Measurements from ENCODE around the gene TRPC1. TPM values are rescaled to one million over a fixed set of nuclear protein-coding genes. Genes with fewer than 3 reads are reported as not detected.

Gene TRPC1
- polyA plus RNA-seq, 1 of the 3 experiments (the other 2 are of a cell fraction): 9.6 TPM

DNA sequence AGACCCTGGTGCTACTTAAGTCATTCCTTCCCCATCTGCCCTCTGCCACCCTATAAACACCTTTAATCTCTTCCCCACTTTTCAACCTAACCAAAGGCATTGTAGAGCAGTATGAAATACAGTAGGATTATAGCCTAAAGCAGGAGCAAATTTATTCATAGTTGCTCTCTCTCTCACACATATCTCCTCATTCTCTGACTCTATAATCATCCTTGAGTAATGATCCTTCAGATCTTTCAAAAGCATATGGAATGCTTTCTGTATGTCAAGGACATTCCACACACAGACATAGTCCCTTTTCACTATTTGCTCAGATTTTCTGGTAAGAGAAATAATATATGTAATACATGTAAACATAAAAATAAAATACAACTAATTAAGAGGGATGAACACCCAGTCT is 54.1 kb downstream of the TRPC1 start:
- Histone ChIP-seq H3K79me2 (ENCODE audit: insufficient read depth) (no peaks in the 10 kb centered on the region), H3K9me2 (no peaks in the 10 kb centered on the region), H2AFZ (ENCODE audit: low read depth) (no peak overlapping the region), H3F3A (replicated peaks; ENCODE audit: insufficient read depth) (peaks cover 4% of the 10 kb centered on the region), H3K9ac (no peak overlapping the region), H3K27ac (ENCODE audit: low read depth in 2 of 2, low read length in 1 of 2) (no peak overlapping the region), H3K4me1 (ENCODE audit: control insufficient read depth in 1 of 2, insufficient read depth in 2 of 2, low read depth in 1 of 2, low read length in 1 of 2) (no peaks in the 10 kb centered on the region; a peak in 1 of 4 replicates), H4K20me1 (ENCODE audit: insufficient read depth) (no peaks in the 10 kb centered on the region), H3K27me3 (ENCODE audit: insufficient read depth) (no peaks in the 10 kb centered on the region), H3K4me2 (no peak overlapping the region), H3K9me3 (no peaks in the 10 kb centered on the region), H3K4me3 (ENCODE audit: low read depth in 2 of 2, low read length in 1 of 2) (no peak overlapping the region), H3K36me3 (replicated peaks in 1 of 2; ENCODE audit: control insufficient read depth in 1 of 2, insufficient read depth in 2 of 2, low read length in 1 of 2) (peaks cover 3 to 4% of the 10 kb centered on the region in 2 experiments)
- no peak for DNase-seq
- ChIA-PET POLR2A (no interaction called here), CTCF (no interaction called here)
- TF ChIP-seq TAF1 (IDR thresholded peaks at IDR 0.05; ENCODE audit: borderline replicate concordance, low read depth, low read length): no peak
- no peak for TF ChIP-seq MXI1 (IDR thresholded peaks at IDR 0.05; ENCODE audit: low read depth, low read length)
- TF ChIP-seq JUND (IDR thresholded peaks at IDR 0.05): no peak
- TF ChIP-seq, protein P1, sequence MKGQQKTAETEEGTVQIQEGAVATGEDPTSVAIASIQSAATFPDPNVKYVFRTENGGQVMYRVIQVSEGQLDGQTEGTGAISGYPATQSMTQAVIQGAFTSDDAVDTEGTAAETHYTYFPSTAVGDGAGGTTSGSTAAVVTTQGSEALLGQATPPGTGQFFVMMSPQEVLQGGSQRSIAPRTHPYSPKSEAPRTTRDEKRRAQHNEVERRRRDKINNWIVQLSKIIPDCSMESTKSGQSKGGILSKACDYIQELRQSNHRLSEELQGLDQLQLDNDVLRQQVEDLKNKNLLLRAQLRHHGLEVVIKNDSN (IDR thresholded peaks at IDR 0.05; ENCODE audit: borderline replicate concordance, low read depth): no peak
- no peak for TF ChIP-seq FOXM1 (IDR thresholded peaks at IDR 0.05; ENCODE audit: low read depth)
- TF ChIP-seq, protein P2, sequence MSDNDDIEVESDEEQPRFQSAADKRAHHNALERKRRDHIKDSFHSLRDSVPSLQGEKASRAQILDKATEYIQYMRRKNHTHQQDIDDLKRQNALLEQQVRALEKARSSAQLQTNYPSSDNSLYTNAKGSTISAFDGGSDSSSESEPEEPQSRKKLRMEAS (IDR thresholded peaks at IDR 0.05; ENCODE audit: low read depth): no peak
- no peak for TF ChIP-seq RCOR1 (IDR thresholded peaks at IDR 0.05; ENCODE audit: low read length)
- TF ChIP-seq TEAD4 (IDR thresholded peaks at IDR 0.05; ENCODE audit: borderline replicate concordance, insufficient read depth): no peak
- TF ChIP-seq EZH2phosphoT487 (IDR thresholded peaks at IDR 0.05; ENCODE audit: borderline replicate concordance, low read depth): no peak
- TF ChIP-seq FOXJ3 (CRISPR knock-in tag; IDR thresholded peaks at IDR 0.05): no peak
- no peak for TF ChIP-seq SMC3 (IDR thresholded peaks at IDR 0.05; ENCODE audit: low read depth, low read length)
- no peak for TF ChIP-seq YY1 (IDR thresholded peaks at IDR 0.05; ENCODE audit: low read depth)
- no peak for TF ChIP-seq NFIC (IDR thresholded peaks at IDR 0.05; ENCODE audit: borderline replicate concordance)
- TF ChIP-seq, protein P3, sequence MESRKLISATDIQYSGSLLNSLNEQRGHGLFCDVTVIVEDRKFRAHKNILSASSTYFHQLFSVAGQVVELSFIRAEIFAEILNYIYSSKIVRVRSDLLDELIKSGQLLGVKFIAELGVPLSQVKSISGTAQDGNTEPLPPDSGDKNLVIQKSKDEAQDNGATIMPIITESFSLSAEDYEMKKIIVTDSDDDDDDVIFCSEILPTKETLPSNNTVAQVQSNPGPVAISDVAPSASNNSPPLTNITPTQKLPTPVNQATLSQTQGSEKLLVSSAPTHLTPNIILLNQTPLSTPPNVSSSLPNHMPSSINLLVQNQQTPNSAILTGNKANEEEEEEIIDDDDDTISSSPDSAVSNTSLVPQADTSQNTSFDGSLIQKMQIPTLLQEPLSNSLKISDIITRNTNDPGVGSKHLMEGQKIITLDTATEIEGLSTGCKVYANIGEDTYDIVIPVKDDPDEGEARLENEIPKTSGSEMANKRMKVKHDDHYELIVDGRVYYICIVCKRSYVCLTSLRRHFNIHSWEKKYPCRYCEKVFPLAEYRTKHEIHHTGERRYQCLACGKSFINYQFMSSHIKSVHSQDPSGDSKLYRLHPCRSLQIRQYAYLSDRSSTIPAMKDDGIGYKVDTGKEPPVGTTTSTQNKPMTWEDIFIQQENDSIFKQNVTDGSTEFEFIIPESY (IDR thresholded peaks at IDR 0.05; ENCODE audit: borderline replicate concordance, low read depth): no peak
- TF ChIP-seq FOSL2 (IDR thresholded peaks at IDR 0.05; ENCODE audit: borderline replicate concordance, low read depth): no peak
- TF ChIP-seq RAD21 (IDR thresholded peaks at IDR 0.05; ENCODE audit: low read length): no peak
- TF ChIP-seq POLR2AphosphoS5 (IDR thresholded peaks at IDR 0.05; ENCODE audit: low read depth, low read length): no peak

DNA sequence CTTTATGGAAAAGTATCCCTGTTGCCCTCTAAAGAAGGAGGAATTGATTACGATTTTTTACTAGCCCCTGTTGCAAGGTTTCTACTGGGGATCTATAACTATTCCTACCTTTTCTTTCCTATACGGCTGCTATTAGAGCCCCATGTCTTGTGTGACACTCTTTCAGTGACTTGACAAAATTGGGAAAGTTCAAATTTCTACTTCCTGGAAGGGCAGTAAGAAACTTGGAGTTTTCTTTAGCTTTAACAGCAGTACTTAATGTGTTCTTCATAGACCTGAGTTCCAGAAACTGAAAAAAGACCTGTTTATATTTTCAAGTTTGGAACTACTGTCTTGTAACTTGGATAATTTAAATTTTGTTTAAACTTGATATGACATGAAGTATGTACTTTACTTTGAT is 54.7 kb downstream of the TRPC1 start:
- no peak overlapping the region for H2AFZ ChIP-seq (ENCODE audit: low read depth)
- no peaks in the 10 kb centered on the region for H3K27me3 ChIP-seq (ENCODE audit: insufficient read depth)
- DNase-seq: no peak
- no peaks in the 10 kb centered on the region for H3K9me2 ChIP-seq
- H3K27ac ChIP-seq (ENCODE audit: low read depth in 2 of 2, low read length in 1 of 2): peak overlapping the region in 1 of 2 experiments; percentile 80; a peak in 1 of 4 replicates
- no peaks in the 10 kb centered on the region; the same call in 1 of the 2 replicates for H3K79me2 ChIP-seq (ENCODE audit: insufficient read depth)
- ChIA-PET CTCF (no interaction called here), POLR2A (no interaction called here)
- 94% methylated on average over 2 of the region's 2 CpGs for WGBS (ENCODE audit: low lambda C conversion rate)
- peaks cover 4% of the 10 kb centered on the region for H3F3A ChIP-seq (replicated peaks; ENCODE audit: insufficient read depth)
- peaks cover 3 to 4% of the 10 kb centered on the region in 2 experiments for H3K36me3 ChIP-seq (replicated peaks in 1 of 2; ENCODE audit: control insufficient read depth in 1 of 2, insufficient read depth in 2 of 2, low read length in 1 of 2)
- H3K4me2 ChIP-seq: no peak overlapping the region
- no peaks in the 10 kb centered on the region for H4K20me1 ChIP-seq (ENCODE audit: insufficient read depth)
- no peak overlapping the region for H3K9ac ChIP-seq
- no peak overlapping the region for H3K4me3 ChIP-seq (ENCODE audit: low read depth in 2 of 2, low read length in 1 of 2)
- H3K4me1 ChIP-seq (ENCODE audit: control insufficient read depth in 1 of 2, insufficient read depth in 2 of 2, low read depth in 1 of 2, low read length in 1 of 2): no peaks in the 10 kb centered on the region; a peak in 1 of 4 replicates
- no peaks in the 10 kb centered on the region for H3K9me3 ChIP-seq
- TF ChIP-seq, protein P3 (IDR thresholded peaks at IDR 0.05; ENCODE audit: borderline replicate concordance, low read depth): no peak
- TF ChIP-seq POLR2AphosphoS5 (IDR thresholded peaks at IDR 0.05; ENCODE audit: low read depth, low read length): no peak
- no peak for TF ChIP-seq GATA2 (CRISPR knock-in tag; IDR thresholded peaks at IDR 0.05)
- no peak for TF ChIP-seq RCOR1 (IDR thresholded peaks at IDR 0.05; ENCODE audit: low read length)
- no peak for TF ChIP-seq SMC3 (IDR thresholded peaks at IDR 0.05; ENCODE audit: low read depth, low read length)
- no peak for TF ChIP-seq SIN3A (IDR thresholded peaks at IDR 0.05; ENCODE audit: borderline replicate concordance, low read depth, low read length)
- TF ChIP-seq RXRA (IDR thresholded peaks at IDR 0.05; ENCODE audit: borderline replicate concordance, low read depth): no peak
- TF ChIP-seq GABPA (IDR thresholded peaks at IDR 0.05; ENCODE audit: low read depth): no peak
- TF ChIP-seq, protein P4, sequence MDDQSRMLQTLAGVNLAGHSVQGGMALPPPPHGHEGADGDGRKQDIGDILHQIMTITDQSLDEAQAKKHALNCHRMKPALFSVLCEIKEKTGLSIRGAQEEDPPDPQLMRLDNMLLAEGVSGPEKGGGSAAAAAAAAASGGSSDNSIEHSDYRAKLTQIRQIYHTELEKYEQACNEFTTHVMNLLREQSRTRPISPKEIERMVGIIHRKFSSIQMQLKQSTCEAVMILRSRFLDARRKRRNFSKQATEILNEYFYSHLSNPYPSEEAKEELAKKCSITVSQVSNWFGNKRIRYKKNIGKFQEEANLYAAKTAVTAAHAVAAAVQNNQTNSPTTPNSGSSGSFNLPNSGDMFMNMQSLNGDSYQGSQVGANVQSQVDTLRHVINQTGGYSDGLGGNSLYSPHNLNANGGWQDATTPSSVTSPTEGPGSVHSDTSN (IDR thresholded peaks at IDR 0.05): no peak
- no peak for TF ChIP-seq TCF12 (IDR thresholded peaks at IDR 0.05)
- TF ChIP-seq NFIC (IDR thresholded peaks at IDR 0.05; ENCODE audit: borderline replicate concordance): no peak
- TF ChIP-seq EZH2phosphoT487 (IDR thresholded peaks at IDR 0.05; ENCODE audit: borderline replicate concordance, low read depth): no peak
- TF ChIP-seq TAF1 (IDR thresholded peaks at IDR 0.05; ENCODE audit: borderline replicate concordance, low read depth, low read length): no peak
- no peak for TF ChIP-seq FOXM1 (IDR thresholded peaks at IDR 0.05; ENCODE audit: low read depth)
- no peak for TF ChIP-seq NRF1 (IDR thresholded peaks at IDR 0.05; ENCODE audit: low read depth, low read length)
